Gastrocnemius medialis (tissue), 4 donors: ENCODE measurements around the gene NRM.

Experiments
- POLR2A ChIP-seq, 2 donors: fragments of 450-650 bp; IDR thresholded peaks; one replicate each; pipeline ENCODE4 v1.6.1; 2017; ENCODE audit warnings: antibody characterized with exemption in 2 of 2, mild to moderate bottlenecking in 2 of 2, moderate library complexity in 2 of 2
- TF ChIP-seq, protein P1 (sequence below), 5 experiments: fragments of 450-650 bp in 3 of 5; fragments of 200-600 bp in 2 of 5; sonication (generic) in 2 of 5; IDR thresholded peaks in 4 of 5; conservative IDR thresholded peaks in 1 of 5; 1 replicate in 4 of 5; 2 replicates in 1 of 5; pipeline ENCODE4 v1.5.1; 2016 to 2019; ENCODE audit warnings: antibody characterized with exemption in 5 of 5, mild to moderate bottlenecking in 3 of 5, moderate library complexity in 3 of 5

DNA sequence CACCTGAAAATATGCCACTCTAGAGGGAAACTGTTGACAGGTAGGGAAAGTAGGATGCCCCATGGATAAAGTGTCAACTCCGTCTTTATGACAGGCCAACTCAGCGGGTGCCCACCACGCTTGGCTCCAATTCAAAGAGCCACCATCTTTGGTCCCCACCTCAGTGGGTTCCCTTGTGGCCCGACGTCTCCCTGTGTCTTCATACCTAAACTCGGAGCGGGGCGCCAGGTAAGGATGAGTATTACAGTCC lies 26.0 kb upstream of the NRM start:
- TF ChIP-seq, protein P1, sequence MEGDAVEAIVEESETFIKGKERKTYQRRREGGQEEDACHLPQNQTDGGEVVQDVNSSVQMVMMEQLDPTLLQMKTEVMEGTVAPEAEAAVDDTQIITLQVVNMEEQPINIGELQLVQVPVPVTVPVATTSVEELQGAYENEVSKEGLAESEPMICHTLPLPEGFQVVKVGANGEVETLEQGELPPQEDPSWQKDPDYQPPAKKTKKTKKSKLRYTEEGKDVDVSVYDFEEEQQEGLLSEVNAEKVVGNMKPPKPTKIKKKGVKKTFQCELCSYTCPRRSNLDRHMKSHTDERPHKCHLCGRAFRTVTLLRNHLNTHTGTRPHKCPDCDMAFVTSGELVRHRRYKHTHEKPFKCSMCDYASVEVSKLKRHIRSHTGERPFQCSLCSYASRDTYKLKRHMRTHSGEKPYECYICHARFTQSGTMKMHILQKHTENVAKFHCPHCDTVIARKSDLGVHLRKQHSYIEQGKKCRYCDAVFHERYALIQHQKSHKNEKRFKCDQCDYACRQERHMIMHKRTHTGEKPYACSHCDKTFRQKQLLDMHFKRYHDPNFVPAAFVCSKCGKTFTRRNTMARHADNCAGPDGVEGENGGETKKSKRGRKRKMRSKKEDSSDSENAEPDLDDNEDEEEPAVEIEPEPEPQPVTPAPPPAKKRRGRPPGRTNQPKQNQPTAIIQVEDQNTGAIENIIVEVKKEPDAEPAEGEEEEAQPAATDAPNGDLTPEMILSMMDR (IDR thresholded peaks at IDR 0.05 in 4 of 5, conservative IDR thresholded peaks at IDR 0.05 in 1 of 5), result peak in 1 of 5 experiments; percentile 13
- no peak for TF ChIP-seq POLR2A (IDR thresholded peaks at IDR 0.05)
